ENCODE data around the gene ZNF597. TPM values are rescaled to one million over a fixed set of nuclear protein-coding genes. Genes with fewer than 3 reads are reported as not detected.

The ZNF597 gene
- 2.5 TPM for total RNA-seq (2013)
- polyA plus RNA-seq (1 to 10 TPM in 1 of 3 donors, under 1 TPM in 2; 0.80 to 1.0 (median 0.98) TPM), polyA minus RNA-seq (1.0 and 1.1 TPM in 2 replicates), total RNA-seq (5.4 to 16.0 (median 10.9) reads per million in 11 experiments)

GRCh38 chr16:3443108-3444031 is at the start of gene ZNF597, which contains the start of gene NAA60:
Gene ZNF597 (minus strand): TSS chr16:3443504. CDS start chr16:3443153, 351 bp downstream.
Gene NAA60 (plus strand): TSS chr16:3443680. CDS start chr16:3476228, 32,548 bp downstream.
- peaks cover 11% of the 10 kb centered on the region for H3K4me1 Mint-ChIP-seq
- H3K9me3 Mint-ChIP-seq: peaks cover 23 to 59% (median 55%) of the 10 kb centered on the region in 7 donors
- H3K27ac ChIP-seq (ENCODE audit: low read depth in 1 of 2, low read length in 2 of 2): peak within 1 kb of the TSS; percentile 68 to 79
- peaks cover 3 to 9% (median 5%) of the 10 kb centered on the region in 3 donors for H3K27me3 Mint-ChIP-seq (ENCODE audit: low read depth in 3 of 3)
- peaks cover 19 to 42% of the 10 kb centered on the region in 2 donors for H3K36me3 Mint-ChIP-seq
- peak within 1 kb of the TSS; percentile 96 to 98 for H3K4me3 Mint-ChIP-seq
- H3K9me3 ChIP-seq (replicated peaks in 1 of 2; ENCODE audit: control insufficient read depth in 1 of 2, insufficient read depth in 1 of 2, low read length in 2 of 2): peaks cover 23 to 39% of the 10 kb centered on the region in 2 donors
- peak within 1 kb of the TSS; percentile 45 to 82 (median 76) for H3K4me3 ChIP-seq (replicated peaks in 1 of 3; ENCODE audit: low read depth in 2 of 3, low read length in 3 of 3)
- H3K9ac ChIP-seq (ENCODE audit: insufficient read depth, low read length, poor library complexity, severe bottlenecking): peak within 1 kb of the TSS; percentile 70
- 45% methylated on average over 56 of the region's 61 CpGs for WGBS (ENCODE audit: insufficient coverage)
- H3K4me2 ChIP-seq (replicated peaks; ENCODE audit: extremely low read depth, low read length, poor library complexity, severe bottlenecking): peak within 1 kb of the TSS; percentile 93
- intact Hi-C loops (cut with micrococcal nuclease): loop anchor here (5.0 kb wide), 2 partner anchors 46 to 161 kb away; partner anchors contain the start of gene ZNF263 (in 1 of the 2)
- DNase-seq: peak; percentile 81 to 89 (median 87)
- peak within 1 kb of the TSS; percentile 77 for H2AFZ ChIP-seq (ENCODE audit: insufficient read depth, low read depth, low read length, poor library complexity, severe bottlenecking)
- H3K79me2 ChIP-seq (ENCODE audit: insufficient read depth, low read length): peaks cover 26% of the 10 kb centered on the region
- H3K36me3 ChIP-seq (replicated peaks in 1 of 2; ENCODE audit: control insufficient read depth in 1 of 2, insufficient read depth in 2 of 2, low read length in 2 of 2): peaks cover 8 to 36% of the 10 kb centered on the region in 2 donors
- peak within 1 kb of the TSS; percentile 84 to 99 (median 94) for H3K27ac Mint-ChIP-seq
- H3K27me3 ChIP-seq (ENCODE audit: control insufficient read depth in 2 of 2, insufficient read depth in 2 of 2, low read length in 2 of 2): no peaks in the 10 kb centered on the region
- H4K20me1 ChIP-seq (ENCODE audit: insufficient read depth, low read length): no peaks in the 10 kb centered on the region
- peaks cover 11 to 19% of the 10 kb centered on the region in 2 donors for H3K4me1 ChIP-seq (ENCODE audit: control insufficient read depth in 1 of 2, insufficient read depth in 2 of 2, low read length in 2 of 2)
- TF ChIP-seq CTCF (IDR thresholded peaks at IDR 0.05): no peak

GRCh38 chr16:3492356-3492755 is 49.1 kb upstream of the ZNF597 start:
- Histone ChIP-seq H3K9me3 (replicated peaks in 1 of 2; ENCODE audit: control insufficient read depth in 1 of 2, insufficient read depth in 1 of 2, low read length in 2 of 2) (no peaks in the 10 kb centered on the region), H3K4me1 (ENCODE audit: control insufficient read depth in 1 of 2, insufficient read depth in 2 of 2, low read length in 2 of 2) (no peaks in the 10 kb centered on the region), H3K79me2 (ENCODE audit: insufficient read depth, low read length) (no peaks in the 10 kb centered on the region), H3K27me3 (ENCODE audit: control insufficient read depth in 2 of 2, insufficient read depth in 2 of 2, low read length in 2 of 2) (no peaks in the 10 kb centered on the region), H3K27ac (ENCODE audit: low read depth in 1 of 2, low read length in 2 of 2) (no peak overlapping the region), H4K20me1 (ENCODE audit: insufficient read depth, low read length) (peaks cover under 1% of the 10 kb centered on the region), H3K4me3 (replicated peaks in 1 of 3; ENCODE audit: low read depth in 2 of 3, low read length in 3 of 3) (no peak overlapping the region), H3K9ac (ENCODE audit: insufficient read depth, low read length, poor library complexity, severe bottlenecking) (no peak overlapping the region), H2AFZ (ENCODE audit: insufficient read depth, low read depth, low read length, poor library complexity, severe bottlenecking) (no peak overlapping the region), H3K4me2 (replicated peaks; ENCODE audit: extremely low read depth, low read length, poor library complexity, severe bottlenecking) (no peak overlapping the region), H3K36me3 (replicated peaks in 1 of 2; ENCODE audit: control insufficient read depth in 1 of 2, insufficient read depth in 2 of 2, low read length in 2 of 2) (peaks cover 5 to 7% of the 10 kb centered on the region in 2 donors)
- DNase-seq: no peak
- TF ChIP-seq CTCF (IDR thresholded peaks at IDR 0.05): no peak
- WGBS (ENCODE audit: insufficient coverage): 97% methylated on average over 9 of the region's 10 CpGs
- Mint-ChIP-seq H3K27me3 (ENCODE audit: low read depth in 3 of 3) (peaks cover 0 to 6% (median 0%) of the 10 kb centered on the region in 3 donors), H3K4me3 (no peak overlapping the region), H3K9me3 (peaks cover 0 to 3% (median 0%) of the 10 kb centered on the region in 7 donors), H3K27ac (no peak overlapping the region), H3K36me3 (peaks cover 3 to 6% of the 10 kb centered on the region in 2 donors), H3K4me1 (no peaks in the 10 kb centered on the region)
- intact Hi-C loops (cut with micrococcal nuclease): no loop called here
